AG04449 (cell line): ENCODE data around the gene RARB.

Source experiments
- CTCF ChIA-PET: fragments of 350-600 bp; formaldehyde crosslinking; extraction: SDS; loops from one replicate; lab custom pipeline; 2021; ENCODE audit warnings: antibody characterized with exemption; lab: Yijun Ruan, JAX
- POLR2A ChIA-PET: fragments of 400-600, 350-600 bp; formaldehyde crosslinking; extraction: SDS; loops from one replicate; lab custom pipeline; 2020; ENCODE audit warnings: antibody characterized with exemption, inconsistent platforms; lab: Yijun Ruan, JAX
- DNase-seq: peaks from one replicate; pipeline ENCODE4 v3.0.0-alpha.2; 2010; ENCODE audit warnings: low read depth, low spot score
- H3K4me3 ChIP-seq: 2 replicates; pipeline ENCODE4 v1.5.1; 2011; ENCODE audit warnings: low read depth, mild to moderate bottlenecking, control low read depth, low read length
- TF ChIP-seq, protein P1 (sequence below): IDR thresholded peaks from one replicate; pipeline ENCODE4 v1.5.1; 2011; ENCODE audit warnings: mild to moderate bottlenecking, moderate library complexity, low read length, control low read depth, inconsistent platforms; ENCODE audit not compliant: insufficient read depth; ENCODE audit errors: missing control alignments

The RARB gene

DNA sequence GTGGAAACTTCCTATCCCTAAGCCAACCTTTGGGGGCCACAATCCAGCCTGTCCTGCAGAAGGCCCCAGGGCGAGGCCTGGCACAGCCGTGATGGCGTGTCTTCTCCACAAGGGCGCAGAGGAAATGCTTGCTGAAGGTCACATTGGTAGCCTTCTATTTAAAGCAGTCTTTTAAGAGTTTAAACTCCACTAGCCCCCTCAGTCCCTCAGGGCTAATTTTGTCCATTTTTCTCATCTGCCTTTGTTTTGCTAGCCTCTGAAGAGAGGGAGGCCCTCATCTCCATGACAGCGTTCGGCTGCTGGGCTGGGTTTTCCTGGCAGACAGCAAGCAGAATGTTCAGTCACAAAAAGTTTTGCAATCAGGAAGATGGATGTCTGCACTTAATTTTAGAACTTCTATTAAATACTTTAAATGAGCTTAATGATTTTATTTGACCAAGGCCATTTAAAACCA lies 40.8 kb downstream of the RARB start:
- TF ChIP-seq, protein P1, sequence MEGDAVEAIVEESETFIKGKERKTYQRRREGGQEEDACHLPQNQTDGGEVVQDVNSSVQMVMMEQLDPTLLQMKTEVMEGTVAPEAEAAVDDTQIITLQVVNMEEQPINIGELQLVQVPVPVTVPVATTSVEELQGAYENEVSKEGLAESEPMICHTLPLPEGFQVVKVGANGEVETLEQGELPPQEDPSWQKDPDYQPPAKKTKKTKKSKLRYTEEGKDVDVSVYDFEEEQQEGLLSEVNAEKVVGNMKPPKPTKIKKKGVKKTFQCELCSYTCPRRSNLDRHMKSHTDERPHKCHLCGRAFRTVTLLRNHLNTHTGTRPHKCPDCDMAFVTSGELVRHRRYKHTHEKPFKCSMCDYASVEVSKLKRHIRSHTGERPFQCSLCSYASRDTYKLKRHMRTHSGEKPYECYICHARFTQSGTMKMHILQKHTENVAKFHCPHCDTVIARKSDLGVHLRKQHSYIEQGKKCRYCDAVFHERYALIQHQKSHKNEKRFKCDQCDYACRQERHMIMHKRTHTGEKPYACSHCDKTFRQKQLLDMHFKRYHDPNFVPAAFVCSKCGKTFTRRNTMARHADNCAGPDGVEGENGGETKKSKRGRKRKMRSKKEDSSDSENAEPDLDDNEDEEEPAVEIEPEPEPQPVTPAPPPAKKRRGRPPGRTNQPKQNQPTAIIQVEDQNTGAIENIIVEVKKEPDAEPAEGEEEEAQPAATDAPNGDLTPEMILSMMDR = peak; percentile 42
- POLR2A ChIA-PET = no interaction called here
- H3K4me3 ChIP-seq = no peak overlapping the region
- CTCF ChIA-PET = interaction anchor here (0.7 to 3.1 kb wide), 7 partner anchors 8 to 125 kb away, joined by 3 to 19 read pairs (median 4); no protein-coding TSS in a partner anchor
- peak; percentile 59 for DNase-seq

GRCh38 chr3:25469558-25469957 lies 41.5 kb downstream of the RARB start:
- ChIA-PET CTCF (interaction anchor here (0.7 to 3.1 kb wide), 7 partner anchors 9 to 124 kb away, joined by 3 to 19 read pairs (median 4); no protein-coding TSS in a partner anchor), POLR2A (interaction anchor here (0.7 kb wide), 1 partner anchor 41 kb away, joined by 3 read pairs; the partner anchor contains the start of gene RARB)
- H3K4me3 ChIP-seq = no peak overlapping the region
- TF ChIP-seq, protein P1 = no peak
- no peak for DNase-seq

DNA sequence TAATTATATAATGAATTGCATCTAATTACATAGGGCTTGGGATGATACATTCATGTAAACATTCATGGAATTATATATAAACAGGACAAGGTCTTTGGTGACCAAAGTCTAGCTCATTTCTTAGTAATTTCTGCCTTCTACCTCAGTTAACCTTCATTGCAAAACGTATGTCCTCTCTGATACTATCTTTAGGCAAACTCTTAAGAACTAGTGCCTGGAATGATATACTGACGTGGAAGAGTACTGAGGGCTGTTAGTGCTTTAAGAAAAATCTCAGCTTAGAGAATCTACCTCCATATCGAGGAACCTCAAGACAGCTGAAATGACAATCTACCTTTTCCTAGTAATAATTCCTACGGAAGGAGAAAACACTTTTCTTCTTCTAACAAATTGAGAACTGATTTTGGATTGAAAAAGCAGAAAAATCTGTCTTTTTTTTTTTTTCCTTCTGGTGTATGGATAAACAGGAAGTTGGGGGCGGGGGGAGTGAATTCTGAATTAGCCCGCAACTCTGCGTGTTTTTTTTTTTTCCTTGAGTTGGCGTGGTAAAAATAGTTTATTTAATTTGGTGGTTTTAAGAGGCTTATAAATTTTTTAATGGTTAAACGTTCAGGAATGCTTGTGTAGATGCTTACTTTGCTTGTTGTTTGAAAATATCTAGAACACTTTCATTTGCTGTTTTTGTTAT lies 43.2 kb downstream of the RARB start:
- POLR2A ChIA-PET = interaction anchor here (0.9 kb wide), 1 partner anchor 43 kb away, joined by 3 read pairs; the partner anchor contains the start of gene RARB
- TF ChIP-seq, protein P1 = no peak
- CTCF ChIA-PET = interaction anchor here (0.6 to 3.2 kb wide), 4 partner anchors 9 to 132 kb away, joined by 3 to 19 read pairs (median 8); no protein-coding TSS in a partner anchor
- no peak overlapping the region for H3K4me3 ChIP-seq
- no peak for DNase-seq

DNA sequence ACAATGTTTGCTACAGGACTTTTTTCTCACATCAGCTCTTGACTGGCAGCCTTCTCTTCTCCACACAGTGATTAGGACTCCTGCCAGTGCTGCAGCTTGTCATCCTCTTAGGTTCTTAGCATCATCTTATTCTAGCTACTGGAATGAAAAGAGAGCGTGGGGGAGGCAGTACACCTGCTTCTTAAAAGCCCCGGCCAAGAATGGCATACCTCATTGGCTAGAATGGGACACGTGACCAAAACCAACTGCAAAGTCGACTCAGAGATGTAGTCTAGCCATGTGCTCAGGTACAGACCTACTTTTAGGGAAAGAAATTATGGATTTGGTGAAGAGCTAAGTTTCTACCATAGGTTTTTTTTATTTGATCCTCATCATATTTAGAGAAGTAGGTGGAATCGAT lies 44.1 kb downstream of the RARB start:
- H3K4me3 ChIP-seq = no peak overlapping the region
- no peak for DNase-seq
- ChIA-PET POLR2A (no interaction called here), CTCF (interaction anchor here (0.7 to 3.2 kb wide), 4 partner anchors 12 to 121 kb away, joined by 3 to 12 read pairs (median 3); no protein-coding TSS in a partner anchor)
- TF ChIP-seq, protein P1 = no peak

DNA sequence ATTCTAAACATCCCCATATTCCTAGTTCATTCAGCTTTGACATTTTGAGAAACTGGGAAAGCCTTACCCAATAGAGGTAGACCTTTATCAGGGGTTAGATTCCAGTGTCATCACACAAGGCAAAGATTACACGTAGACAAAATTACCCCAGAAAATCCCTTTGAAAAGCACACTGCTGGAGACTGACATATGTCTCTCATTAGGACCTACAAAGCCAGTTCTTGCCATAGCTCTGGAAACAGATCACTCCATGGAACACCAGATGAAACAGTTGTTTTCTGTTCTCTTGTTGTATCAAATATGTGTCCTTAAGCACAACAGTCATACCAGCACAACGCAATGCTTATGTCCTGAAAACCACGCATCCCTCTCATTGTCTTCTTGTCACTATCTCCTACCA lies 44.7 kb downstream of the RARB start:
- ChIA-PET POLR2A (no interaction called here), CTCF (interaction anchor here (0.7 to 3.2 kb wide), 4 partner anchors 12 to 121 kb away, joined by 3 to 12 read pairs (median 3); no protein-coding TSS in a partner anchor)

More for the DNA sequence above, 44.7 kb downstream of the RARB start:
- no peak for DNase-seq
- TF ChIP-seq, protein P1 = no peak
- H3K4me3 ChIP-seq = no peak overlapping the region
